ENCODE results near the gene EFCAB11. TPM values are rescaled to one million over a fixed set of nuclear protein-coding genes. Genes with fewer than 3 reads are reported as not detected.

EFCAB11 gene
- total RNA-seq, 3 donors from 2014 or later: 6.0 to 10.2 (median 6.3) TPM

GRCh38 chr14:89779707-89780106, 174.8 kb downstream of the EFCAB11 start:
- H3K4me1 ChIP-seq (ENCODE audit: low read depth): no peaks in the 10 kb centered on the region
- no peak for ATAC-seq
- H3K4me3 ChIP-seq: no peak overlapping the region
- intact Hi-C loops (cut with DNase I, micrococcal nuclease): no loop called here
- no peak for TF ChIP-seq CTCF (IDR thresholded peaks at IDR 0.05)
- H3K9me3 ChIP-seq: no peaks in the 10 kb centered on the region
- DNase-seq: no peak
- no peaks in the 10 kb centered on the region for H3K36me3 ChIP-seq (ENCODE audit: low read depth)

GRCh38 chr14:89775946-89776345, 178.6 kb downstream of the EFCAB11 start:
- ATAC-seq (no peak), DNase-seq (no peak)
- H3K4me3 ChIP-seq: no peak overlapping the region
- no peaks in the 10 kb centered on the region for H3K9me3 ChIP-seq
- no peaks in the 10 kb centered on the region for H3K36me3 ChIP-seq (ENCODE audit: low read depth)
- no peak for TF ChIP-seq CTCF (IDR thresholded peaks at IDR 0.05)
- no peaks in the 10 kb centered on the region for H3K4me1 ChIP-seq (ENCODE audit: low read depth)
- intact Hi-C loops (cut with DNase I, micrococcal nuclease): no loop called here

GRCh38 chr14:89775151-89775550, 179.4 kb downstream of the EFCAB11 start:
- H3K36me3 ChIP-seq (ENCODE audit: low read depth): no peaks in the 10 kb centered on the region
- no peak for DNase-seq
- H3K4me1 ChIP-seq (ENCODE audit: low read depth): no peaks in the 10 kb centered on the region
- no peak overlapping the region for H3K4me3 ChIP-seq
- no peak for ATAC-seq
- TF ChIP-seq CTCF (IDR thresholded peaks at IDR 0.05): no peak
- no peaks in the 10 kb centered on the region for H3K9me3 ChIP-seq
- intact Hi-C loops (cut with DNase I, micrococcal nuclease): no loop called here

- Histone ChIP-seq H3K9me3 (no peaks in the 10 kb centered on the region), H3K4me3 (no peak overlapping the region), H3K4me1 (ENCODE audit: low read depth) (no peaks in the 10 kb centered on the region), H3K36me3 (ENCODE audit: low read depth) (no peaks in the 10 kb centered on the region)
- intact Hi-C loops (cut with DNase I, micrococcal nuclease): no loop called here
- no peak for TF ChIP-seq CTCF (IDR thresholded peaks at IDR 0.05)
- ATAC-seq: peak; percentile 86
- peak; percentile 39 to 70 (median 44) for DNase-seq
Measured at GRCh38 chr14:89773644-89774316, 180.8 kb downstream of the EFCAB11 start.

- H3K4me3 ChIP-seq: no peak overlapping the region
- TF ChIP-seq CTCF (IDR thresholded peaks at IDR 0.05): no peak
- DNase-seq (no peak), ATAC-seq (peak; percentile 32)
- no peaks in the 10 kb centered on the region for H3K4me1 ChIP-seq (ENCODE audit: low read depth)
- H3K36me3 ChIP-seq (ENCODE audit: low read depth): no peaks in the 10 kb centered on the region
- intact Hi-C loops (cut with DNase I, micrococcal nuclease): no loop called here
- no peaks in the 10 kb centered on the region for H3K9me3 ChIP-seq
Measured at GRCh38 chr14:89773151-89773550, 181.4 kb downstream of the EFCAB11 start.

GRCh38 chr14:89771251-89771650, 183.3 kb downstream of the EFCAB11 start:
- no peaks in the 10 kb centered on the region for H3K4me1 ChIP-seq (ENCODE audit: low read depth)
- intact Hi-C loops (cut with DNase I, micrococcal nuclease): no loop called here
- DNase-seq (no peak), ATAC-seq (no peak)
- H3K9me3 ChIP-seq: no peaks in the 10 kb centered on the region
- H3K36me3 ChIP-seq (ENCODE audit: low read depth): no peaks in the 10 kb centered on the region
- H3K4me3 ChIP-seq: no peak overlapping the region
- no peak for TF ChIP-seq CTCF (IDR thresholded peaks at IDR 0.05)
